T-helper 2 cell treated with Interferon-gamma antibody and Interleukin-4, amounts not matched to agents 5 μg/mL and 100 μg/mL, for 36 hours (primary cell): ENCODE results near the gene SERINC5.

Source experiments
- DNase-seq: peaks from one replicate; pipeline ENCODE4 v3.0.0; 2021; ENCODE audit warnings: low spot score
- H3K27ac Mint-ChIP-seq: one replicate; pipeline ENCODE4 v1.8.0; 2021; ENCODE audit warnings: mild to moderate bottlenecking, mixed read lengths
- H3K27me3 Mint-ChIP-seq: one replicate; pipeline ENCODE4 v1.8.0; 2021; ENCODE audit warnings: low read depth, mixed read lengths
- H3K36me3 Mint-ChIP-seq: one replicate; pipeline ENCODE4 v1.8.0; 2021; ENCODE audit warnings: low read depth, mixed read lengths
- H3K4me1 Mint-ChIP-seq: one replicate; pipeline ENCODE4 v1.8.0; 2021; ENCODE audit warnings: low read depth, mixed read lengths
- H3K4me3 Mint-ChIP-seq: one replicate; pipeline ENCODE4 v1.8.0; 2022; ENCODE audit warnings: mild to moderate bottlenecking, moderate library complexity, mixed read lengths
- H3K9me3 Mint-ChIP-seq: one replicate; pipeline ENCODE4 v1.8.0; 2021; ENCODE audit warnings: mixed read lengths

Gene SERINC5

DNA sequence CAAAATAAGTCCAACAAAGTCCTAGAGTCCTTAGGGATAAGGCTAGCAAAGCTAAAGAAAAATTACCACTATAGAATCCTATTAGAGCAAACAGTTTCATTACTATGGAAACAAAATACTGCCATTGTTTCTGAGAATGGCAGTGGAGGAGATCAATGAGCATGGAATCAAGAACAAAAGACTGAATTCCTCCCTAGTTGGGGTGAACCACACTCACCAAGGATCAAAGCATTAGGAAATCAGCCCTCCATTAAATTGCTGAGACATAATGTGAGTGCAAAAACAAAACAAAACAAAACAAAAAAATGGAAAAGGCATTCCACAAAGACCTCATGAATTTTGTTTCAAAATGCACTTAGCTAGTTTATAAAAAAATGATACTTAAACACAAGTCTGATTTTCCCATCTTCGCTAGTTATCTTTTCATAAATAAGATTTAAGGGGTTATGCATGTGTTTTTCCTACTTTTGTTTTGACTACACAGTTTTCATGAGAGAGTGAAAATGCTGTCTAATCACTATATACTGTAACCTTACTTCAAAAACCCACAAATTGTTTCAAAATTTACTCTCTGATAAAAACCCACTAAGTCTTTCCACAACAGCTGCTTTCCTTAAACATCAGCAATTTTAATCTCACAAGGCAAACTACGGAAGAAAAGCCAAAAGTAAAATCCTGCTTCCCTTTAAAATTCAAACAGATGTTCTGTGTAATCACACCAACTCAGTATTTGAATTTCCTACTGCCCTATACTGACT, 9.7 kb downstream of the SERINC5 start:
- Mint-ChIP-seq H3K4me3 (peak overlapping the region; percentile 69), H3K4me1 (peaks cover 44% of the 10 kb centered on the region), H3K27ac (peak overlapping the region; percentile 81), H3K27me3 (no peaks in the 10 kb centered on the region), H3K9me3 (peaks cover 22% of the 10 kb centered on the region), H3K36me3 (peaks cover 61% of the 10 kb centered on the region)
- DNase-seq = no peak

DNA sequence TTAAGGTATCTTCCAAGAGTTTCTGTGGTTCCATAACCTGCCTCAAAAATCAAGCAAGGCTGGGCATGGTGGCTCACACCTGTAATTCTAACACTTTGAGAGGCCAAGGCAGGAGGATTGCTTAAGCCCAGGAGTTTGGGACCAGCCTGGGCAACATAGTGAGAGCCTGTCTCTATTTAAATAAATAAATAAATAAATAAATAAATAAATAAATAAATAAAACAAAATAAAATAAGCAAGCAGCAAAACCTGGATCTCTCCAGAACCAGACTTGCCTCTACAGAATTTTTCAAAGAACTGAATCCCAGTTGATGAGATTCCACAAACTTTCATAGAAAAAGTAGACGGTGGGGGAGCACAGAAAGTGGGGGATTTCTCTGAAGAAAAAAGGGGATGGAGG, 12.3 kb downstream of the SERINC5 start:
- Mint-ChIP-seq H3K9me3 (peaks cover 27% of the 10 kb centered on the region), H3K36me3 (peaks cover 72% of the 10 kb centered on the region)

DNA sequence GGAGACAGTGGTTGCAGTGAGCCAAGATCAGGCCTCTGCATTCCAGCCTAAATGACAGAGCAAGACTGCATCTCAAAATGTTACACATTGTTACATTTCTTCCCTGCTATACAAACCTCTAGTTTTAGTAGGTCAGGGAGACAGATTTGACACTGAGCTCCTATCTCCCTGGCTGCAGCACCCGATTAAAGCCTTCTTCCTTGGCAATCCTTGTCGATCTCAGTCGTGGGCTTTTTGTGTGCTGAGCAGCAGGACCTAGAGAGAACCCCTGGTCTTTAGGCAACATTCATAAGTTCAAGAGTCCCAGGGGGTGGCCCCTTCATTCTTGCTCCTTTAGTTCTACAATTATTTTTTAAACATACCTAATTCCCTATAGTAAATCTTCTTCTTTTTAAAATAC, 13.0 kb downstream of the SERINC5 start:
- H3K27ac Mint-ChIP-seq = no peak overlapping the region
- peaks cover 27% of the 10 kb centered on the region for H3K9me3 Mint-ChIP-seq
- H3K4me3 Mint-ChIP-seq = no peak overlapping the region

More for the DNA sequence above, 12.3 kb downstream of the SERINC5 start:
- H3K4me3 Mint-ChIP-seq = no peak overlapping the region
- H3K27me3 Mint-ChIP-seq = no peaks in the 10 kb centered on the region
- H3K4me1 Mint-ChIP-seq = peaks cover 48% of the 10 kb centered on the region
- H3K27ac Mint-ChIP-seq = no peak overlapping the region
- no peak for DNase-seq

DNA sequence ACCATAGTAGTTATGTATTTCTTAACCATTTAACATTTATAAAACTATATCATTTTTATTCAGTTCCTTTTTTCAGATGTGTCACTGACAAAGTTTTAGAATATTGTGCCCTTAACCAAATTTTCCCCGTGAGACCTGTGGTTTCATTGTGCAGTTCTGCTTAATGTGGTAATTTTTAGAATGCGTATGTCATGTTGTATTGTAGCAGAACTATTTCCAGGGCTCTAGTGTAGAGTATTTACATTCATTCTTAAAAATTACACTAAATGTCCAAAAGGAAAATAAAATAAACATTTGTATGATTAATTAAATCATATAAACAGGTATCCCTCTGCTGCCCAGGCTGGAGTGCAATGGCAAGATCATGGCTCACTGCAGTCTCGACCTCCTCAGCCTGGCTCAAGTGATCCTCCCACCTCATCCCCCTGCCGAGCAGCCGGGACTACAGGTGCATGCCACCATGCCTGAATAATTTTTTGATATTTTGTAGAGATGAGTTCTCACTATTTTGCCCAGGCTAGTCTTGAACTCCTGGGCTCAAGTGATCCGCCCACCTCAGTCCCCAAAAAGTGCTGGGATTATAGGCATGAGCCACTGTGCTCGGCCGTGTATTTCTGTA, 15.4 kb downstream of the SERINC5 start:
- Mint-ChIP-seq H3K9me3 (peaks cover 27% of the 10 kb centered on the region), H3K27me3 (no peaks in the 10 kb centered on the region), H3K4me1 (peaks cover 30% of the 10 kb centered on the region), H3K36me3 (peaks cover 80% of the 10 kb centered on the region), H3K27ac (no peak overlapping the region), H3K4me3 (no peak overlapping the region)
- DNase-seq = no peak

More for the DNA sequence above, 13.0 kb downstream of the SERINC5 start:
- Mint-ChIP-seq H3K4me1 (peaks cover 44% of the 10 kb centered on the region), H3K36me3 (peaks cover 71% of the 10 kb centered on the region), H3K27me3 (no peaks in the 10 kb centered on the region)
- DNase-seq = no peak

DNA sequence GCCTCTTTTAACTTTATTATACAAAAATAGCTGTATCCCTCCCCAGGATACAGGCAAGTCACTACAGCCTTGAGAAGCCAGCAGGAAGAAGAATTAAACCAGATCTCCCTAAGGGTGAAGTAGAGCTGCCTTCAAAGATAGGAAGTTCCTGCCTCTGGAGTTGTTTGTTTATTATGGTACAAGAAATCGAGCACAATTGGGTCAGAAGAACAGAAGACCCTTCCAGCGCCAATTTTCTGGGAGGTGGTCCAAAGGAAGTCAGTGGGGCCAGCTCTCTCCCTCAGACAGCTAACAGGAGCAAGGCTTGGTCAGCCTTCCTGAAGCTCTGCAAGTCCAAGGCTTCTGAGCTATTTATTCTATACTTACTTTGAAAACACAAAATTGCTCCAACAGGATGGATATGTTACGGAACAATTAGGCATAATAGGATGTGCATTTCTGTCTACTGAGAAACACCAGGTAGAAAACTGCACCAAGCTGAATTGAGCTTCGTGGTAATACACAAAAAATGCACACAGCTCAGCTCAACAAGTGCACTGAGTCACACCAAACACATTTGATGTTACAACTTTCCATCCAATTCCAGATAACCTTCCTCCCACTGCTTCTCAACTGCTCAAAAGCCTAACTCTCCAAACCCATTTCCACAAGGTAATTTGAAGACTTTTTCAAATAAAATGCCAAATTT, 16.0 kb downstream of the SERINC5 start:
- H3K27me3 Mint-ChIP-seq = no peaks in the 10 kb centered on the region
- H3K36me3 Mint-ChIP-seq = peaks cover 81% of the 10 kb centered on the region
- peaks cover 24% of the 10 kb centered on the region for H3K9me3 Mint-ChIP-seq
- DNase-seq = no peak
- H3K4me3 Mint-ChIP-seq = no peak overlapping the region
- peaks cover 34% of the 10 kb centered on the region for H3K4me1 Mint-ChIP-seq
- peak overlapping the region; percentile 41 for H3K27ac Mint-ChIP-seq

DNA sequence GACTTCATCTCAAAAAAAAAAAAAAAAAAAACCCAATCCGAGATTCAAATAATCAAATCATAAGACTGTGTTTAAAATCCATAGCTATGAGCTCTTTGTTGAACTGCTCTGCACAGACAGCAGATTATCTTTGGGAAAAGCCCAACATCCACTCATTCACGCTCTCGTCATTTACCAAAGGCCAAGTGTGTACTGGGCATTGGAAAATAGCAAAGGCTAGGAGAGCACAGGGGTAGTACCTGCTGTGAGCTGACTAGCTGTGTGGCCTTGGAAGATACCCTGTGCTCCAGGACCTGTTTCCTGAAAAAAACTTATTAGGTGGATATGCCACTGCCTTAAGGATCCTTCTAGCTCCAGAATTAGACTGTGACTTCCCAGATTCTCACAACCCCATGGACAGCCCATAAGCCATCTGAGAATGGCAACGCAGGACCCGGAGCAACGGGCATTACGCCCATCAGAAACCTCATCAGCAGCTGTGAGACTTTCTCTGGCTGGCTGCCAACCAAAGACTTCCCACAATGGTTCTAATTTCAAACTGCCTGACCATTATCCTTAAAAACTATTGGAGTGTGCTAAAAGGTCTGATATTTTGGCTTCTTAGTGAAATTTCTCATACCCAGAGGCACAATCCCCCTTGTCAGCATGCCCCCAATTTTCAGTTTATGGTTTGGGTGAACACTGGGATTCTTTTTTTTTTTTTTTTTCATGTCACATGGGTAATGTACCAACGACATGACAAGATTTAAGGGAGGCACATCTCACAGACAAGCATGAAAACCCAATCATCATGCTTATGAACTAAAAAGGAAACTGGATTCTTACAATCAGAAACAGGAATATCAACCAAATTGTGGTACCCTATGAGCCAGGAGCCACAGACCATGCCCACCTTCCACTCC, 16.8 kb downstream of the SERINC5 start:
- DNase-seq = no peak
- no peak overlapping the region for H3K4me3 Mint-ChIP-seq
- H3K27me3 Mint-ChIP-seq = no peaks in the 10 kb centered on the region
- peaks cover 83% of the 10 kb centered on the region for H3K36me3 Mint-ChIP-seq
- H3K27ac Mint-ChIP-seq = peak overlapping the region; percentile 41
- peaks cover 42% of the 10 kb centered on the region for H3K4me1 Mint-ChIP-seq
- H3K9me3 Mint-ChIP-seq = peaks cover 22% of the 10 kb centered on the region

DNA sequence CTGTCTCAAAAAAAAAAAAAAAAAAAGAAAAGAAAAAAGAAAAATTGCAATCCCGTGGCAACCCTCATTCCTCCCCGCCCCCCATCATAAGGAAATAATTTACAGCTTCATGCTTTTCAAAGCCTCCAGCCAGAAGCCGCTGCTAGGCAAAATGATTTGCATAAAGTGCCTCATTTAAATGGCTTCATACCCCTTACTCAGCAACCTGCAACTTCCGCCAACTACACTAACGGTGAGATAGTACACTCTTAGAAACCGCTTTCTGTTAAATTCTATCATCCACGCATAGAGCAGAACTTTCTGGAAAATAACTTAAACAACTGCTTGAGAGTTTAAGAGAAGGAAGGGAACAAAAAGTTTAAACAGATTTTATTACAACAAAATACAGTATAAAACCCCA, 17.8 kb downstream of the SERINC5 start:
- H3K27ac Mint-ChIP-seq = no peak overlapping the region
- DNase-seq = no peak
- H3K9me3 Mint-ChIP-seq = peaks cover 19% of the 10 kb centered on the region
- H3K36me3 Mint-ChIP-seq = peaks cover 75% of the 10 kb centered on the region
- no peaks in the 10 kb centered on the region for H3K27me3 Mint-ChIP-seq
- peaks cover 44% of the 10 kb centered on the region for H3K4me1 Mint-ChIP-seq
- H3K4me3 Mint-ChIP-seq = no peak overlapping the region

DNA sequence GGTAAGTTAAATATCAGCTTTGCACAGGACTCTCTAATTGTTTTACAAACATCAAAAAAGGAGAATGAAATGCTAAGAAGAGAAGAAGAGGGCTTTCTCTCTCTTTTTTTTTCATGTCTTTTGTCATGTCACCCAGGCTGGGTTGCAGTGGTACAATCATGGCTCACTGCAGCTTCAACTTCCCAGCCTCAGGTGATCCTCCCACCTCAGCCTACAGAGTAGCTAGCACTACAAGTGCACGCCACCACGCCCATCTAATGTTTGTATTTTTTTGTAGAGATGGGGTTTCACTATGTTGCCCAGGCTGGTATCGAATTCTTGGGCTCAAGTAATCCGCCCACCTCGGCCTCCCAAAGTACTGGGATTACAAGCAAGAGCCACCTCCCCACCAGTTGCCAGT, 18.6 kb downstream of the SERINC5 start:
- Mint-ChIP-seq H3K27ac (no peak overlapping the region), H3K4me3 (no peak overlapping the region), H3K4me1 (peaks cover 48% of the 10 kb centered on the region), H3K27me3 (no peaks in the 10 kb centered on the region), H3K36me3 (peaks cover 76% of the 10 kb centered on the region), H3K9me3 (peaks cover 14% of the 10 kb centered on the region)
- no peak for DNase-seq

DNA sequence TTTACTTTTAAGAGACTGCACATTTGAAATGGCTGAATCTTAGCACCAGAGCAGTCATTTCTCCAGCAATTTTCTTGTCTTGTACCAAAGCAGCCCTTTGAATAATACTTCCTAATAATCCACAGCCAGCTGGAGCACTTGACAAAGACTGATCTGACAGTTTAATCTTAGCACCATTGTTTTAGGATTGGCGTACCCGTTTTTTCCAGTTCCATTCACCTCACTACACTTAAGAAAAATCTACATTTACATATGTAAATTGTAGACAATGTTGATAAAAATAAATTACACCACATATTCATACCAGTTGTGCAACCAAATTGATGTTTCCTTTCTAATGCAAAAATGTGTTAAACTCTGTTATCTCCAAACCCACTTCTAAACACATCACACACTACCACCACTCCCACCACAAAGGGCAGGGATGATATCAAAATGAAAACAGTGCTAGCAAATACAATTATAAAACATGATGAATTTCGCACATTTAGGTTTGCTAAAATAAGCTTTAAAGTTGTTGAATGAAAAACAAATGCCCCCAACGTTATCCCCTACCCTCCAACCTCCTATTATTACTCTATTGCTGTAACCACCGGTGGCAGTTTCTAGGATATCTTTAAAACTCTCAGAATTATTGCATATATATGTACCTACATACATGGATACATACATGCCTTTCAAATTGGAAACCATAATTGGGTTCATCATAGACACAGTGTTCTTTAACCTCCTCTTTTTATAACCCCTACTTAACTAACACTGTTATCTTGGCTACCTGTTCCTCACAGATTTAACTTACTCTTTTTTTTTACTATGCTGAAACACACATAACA, 21.5 kb downstream of the SERINC5 start:
- Mint-ChIP-seq H3K4me1 (peaks cover 52% of the 10 kb centered on the region), H3K4me3 (no peak overlapping the region), H3K27ac (no peak overlapping the region), H3K36me3 (peaks cover 58% of the 10 kb centered on the region), H3K9me3 (no peaks in the 10 kb centered on the region), H3K27me3 (no peaks in the 10 kb centered on the region)
- DNase-seq = peak; percentile 40

DNA sequence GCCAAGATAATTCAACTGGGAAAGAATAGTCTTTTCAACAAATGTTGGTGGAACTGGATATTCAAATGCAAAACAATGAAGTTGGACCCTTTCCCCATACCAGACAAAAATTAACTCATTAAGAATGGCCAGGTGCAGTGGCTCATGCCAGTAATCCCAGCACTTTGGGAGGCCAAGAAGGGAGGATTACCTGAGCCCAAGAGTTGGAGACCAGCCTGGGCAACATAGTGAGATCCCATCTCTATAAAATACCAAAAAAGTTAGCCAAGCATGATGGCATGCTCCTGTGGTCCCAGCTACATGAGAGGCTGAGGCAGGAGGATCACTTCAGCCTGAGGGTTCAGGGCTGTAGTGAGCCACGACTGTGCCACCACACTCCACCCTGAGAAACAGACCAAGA, 24.2 kb downstream of the SERINC5 start:
- Mint-ChIP-seq H3K4me3 (no peak overlapping the region), H3K27me3 (no peaks in the 10 kb centered on the region), H3K27ac (no peak overlapping the region), H3K36me3 (peaks cover 41% of the 10 kb centered on the region), H3K4me1 (peaks cover 47% of the 10 kb centered on the region), H3K9me3 (no peaks in the 10 kb centered on the region)
- DNase-seq = no peak

DNA sequence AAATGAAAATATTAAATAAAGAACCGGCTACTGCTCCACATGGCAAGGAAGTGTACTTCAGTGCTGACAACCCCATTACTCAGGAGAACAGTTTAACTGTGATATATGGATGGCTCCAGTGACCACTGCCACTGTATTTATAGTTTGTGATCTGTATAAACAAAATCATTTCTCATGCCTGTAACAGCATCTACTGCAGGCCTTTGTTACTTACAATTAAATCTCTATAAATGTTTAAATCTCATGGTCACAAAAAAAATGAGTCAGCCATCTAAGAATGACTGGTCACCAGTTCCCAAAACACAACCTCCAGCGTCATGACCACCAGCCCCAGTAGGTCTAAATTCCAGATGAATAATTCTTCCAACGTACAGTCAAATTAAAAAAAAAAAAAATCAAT, 24.6 kb downstream of the SERINC5 start:
- Mint-ChIP-seq H3K27ac (peak overlapping the region; percentile 36), H3K36me3 (peaks cover 41% of the 10 kb centered on the region)

DNA sequence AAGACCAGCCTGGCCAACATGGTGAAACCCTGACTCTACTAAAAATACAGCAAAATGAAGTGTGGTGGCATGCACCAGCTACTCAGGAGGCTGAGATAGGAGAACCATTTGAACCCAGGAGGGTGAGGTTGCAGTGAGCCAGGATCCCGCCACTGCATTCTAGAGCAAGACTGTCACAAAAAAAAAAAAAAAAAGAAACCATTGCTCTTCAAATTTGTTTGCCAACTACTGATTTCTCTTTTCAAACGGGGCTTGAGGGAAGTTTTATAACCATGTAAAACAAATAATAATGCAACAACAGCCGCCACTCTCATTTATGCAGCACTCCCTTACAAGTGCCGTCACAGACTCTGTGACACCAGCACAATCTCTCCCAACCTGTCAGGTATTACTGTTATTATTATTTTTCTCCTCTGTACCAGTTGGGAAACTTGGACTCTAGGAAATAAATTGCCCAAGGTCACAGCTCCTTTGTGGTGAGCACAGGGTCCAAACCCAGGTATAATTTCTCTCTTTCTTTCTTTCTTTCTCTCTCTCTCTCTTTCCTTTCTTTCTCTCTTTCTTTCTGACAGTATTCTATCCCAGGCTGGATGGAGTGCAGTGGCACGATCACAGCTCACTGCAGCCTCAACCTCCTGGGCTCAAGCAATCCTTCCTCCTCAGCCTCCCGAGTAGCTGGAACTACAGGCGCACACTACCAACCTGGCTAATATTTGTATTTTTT, 25.4 kb downstream of the SERINC5 start:
- Mint-ChIP-seq H3K4me3 (no peak overlapping the region), H3K36me3 (peaks cover 43% of the 10 kb centered on the region), H3K9me3 (no peaks in the 10 kb centered on the region), H3K27ac (no peak overlapping the region), H3K4me1 (peaks cover 49% of the 10 kb centered on the region), H3K27me3 (no peaks in the 10 kb centered on the region)
- no peak for DNase-seq

More for the DNA sequence above, 24.6 kb downstream of the SERINC5 start:
- no peak for DNase-seq
- Mint-ChIP-seq H3K27me3 (no peaks in the 10 kb centered on the region), H3K4me1 (peaks cover 47% of the 10 kb centered on the region), H3K4me3 (no peak overlapping the region), H3K9me3 (no peaks in the 10 kb centered on the region)
